ENCODE data around the gene NHLH1. TPM values are rescaled to one million over a fixed set of nuclear protein-coding genes. Genes with fewer than 3 reads are reported as not detected.

Gene NHLH1
- polyA plus RNA-seq, 3 donors = 0.06 to 0.13 (median 0.08) TPM

Other genes starting within 250 kb of the NHLH1 start
- gene ATP1A4, start 215.5 kb upstream of the NHLH1 start, polyA plus RNA-seq (ENCODE audit: insufficient read length in 3 of 3) = under 1 TPM in 1 of 3 donors, not detected in 2; 0.37 TPM
- under 1 TPM; 0.15 to 0.34 (median 0.18) TPM for gene CASQ1, start 176.5 kb upstream of the NHLH1 start, polyA plus RNA-seq (ENCODE audit: insufficient read length in 3 of 3)
- gene PEA15, start 161.7 kb upstream of the NHLH1 start, polyA plus RNA-seq (ENCODE audit: insufficient read length in 3 of 3) = 100 to 1,000 TPM; 129 to 136 (median 132) TPM
- 100 to 1,000 TPM; 170 to 208 (median 184) TPM for gene DCAF8, start 104.5 kb upstream of the NHLH1 start, polyA plus RNA-seq (ENCODE audit: insufficient read length in 3 of 3)
- gene PEX19, start 81.9 kb upstream of the NHLH1 start, polyA plus RNA-seq (ENCODE audit: insufficient read length in 3 of 3) = 10 to 100 TPM; 91.0 to 93.7 (median 91.3) TPM
- 100 to 1,000 TPM; 162 to 174 (median 166) TPM for gene COPA, start 23.8 kb upstream of the NHLH1 start, polyA plus RNA-seq (ENCODE audit: insufficient read length in 3 of 3)
- gene NCSTN, start 23.7 kb upstream of the NHLH1 start, polyA plus RNA-seq (ENCODE audit: insufficient read length in 3 of 3) = 100 to 1,000 TPM; 156 to 175 (median 157) TPM
- gene VANGL2, start 33.5 kb downstream of the NHLH1 start, polyA plus RNA-seq (ENCODE audit: insufficient read length in 3 of 3) = 10 to 100 TPM; 30.9 to 33.7 (median 32.8) TPM
- gene SLAMF6, start 156.2 kb downstream of the NHLH1 start, polyA plus RNA-seq (ENCODE audit: insufficient read length in 3 of 3) = under 1 TPM; 0.06 to 0.21 (median 0.14) TPM
- gene CD84, start 212.4 kb downstream of the NHLH1 start, polyA plus RNA-seq (ENCODE audit: insufficient read length in 3 of 3) = 1 to 10 TPM in 2 of 3 donors, under 1 TPM in 1; 0.98 to 1.9 (median 1.2) TPM

All from right renal cortex interstitium (tissue), 3 donors.